Uterus (tissue), 4 donors: ENCODE measurements around the gene CRYL1. TPM values are rescaled to one million over a fixed set of nuclear protein-coding genes. Genes with fewer than 3 reads are reported as not detected.
A peak's percentile ranks its signal among the peaks of the same experiment; 100 is the strongest.

ENCODE experiments used
- DNase-seq, 2 donors: peaks; one replicate each; pipeline ENCODE4 v3.0.0-alpha.2; 2019 to 2020
- H3K27ac ChIP-seq, 2 donors: fragments of 200-600 bp; sonication (generic); 1 replicate in 1 of 2; 2 replicates in 1 of 2; pipeline ENCODE4 v1.5.1; 2016 to 2018
- H3K27me3 ChIP-seq, 2 donors: fragments of 200-600 bp; sonication (generic); one replicate each; pipeline ENCODE4 v1.5.1; 2018 to 2019; ENCODE audit warnings: control low read depth in 1 of 2
- H3K36me3 ChIP-seq, 2 donors: fragments of 200-600 bp; sonication (generic); one replicate each; pipeline ENCODE4 v1.5.1; 2019; ENCODE audit warnings: control low read depth in 1 of 2
- H3K4me1 ChIP-seq, 2 donors: fragments of 200-600 bp; sonication (generic); one replicate each; pipeline ENCODE4 v1.5.1; 2018 to 2019; ENCODE audit warnings: control low read depth in 1 of 2
- H3K4me3 ChIP-seq, 2 donors: fragments of 200-600 bp; sonication (generic); 1 replicate in 1 of 2; 2 replicates in 1 of 2; pipeline ENCODE4 v1.5.1; 2018 to 2019; ENCODE audit warnings: mild to moderate bottlenecking in 1 of 2
- H3K9me3 ChIP-seq, 2 donors: fragments of 200-600 bp; sonication (generic); one replicate each; pipeline ENCODE4 v1.5.1; 2019; ENCODE audit warnings: control low read depth in 1 of 2
- POLR2A ChIP-seq, 2 donors: fragments of 450-650 bp; IDR thresholded peaks; one replicate each; pipeline ENCODE4 v1.6.1; 2016; ENCODE audit warnings: antibody characterized with exemption in 2 of 2, mild to moderate bottlenecking in 1 of 2, moderate library complexity in 1 of 2
- intact Hi-C: fragments of 100-400 bp; cut with DNase I; formaldehyde crosslinking; loops from one replicate; pipeline ENCODE4 v1.15.1; 2023; ENCODE audit warnings: low total_unique reads
- total RNA-seq, 4 donors: library from RNA; depleted of rRNA in 3 of 4; stranded (reverse); fragments of >200 nt in 3 of 4; gene quantifications; one replicate each; pipeline versions ENCODE4 v1.1.0 to v1.2.4, GENCODE V29; 2014 to 2023
- TF ChIP-seq, protein P1 (sequence below), 4 experiments: fragments of 200-600 bp in 2 of 4; fragments of 450-650 bp in 2 of 4; sonication (generic) in 2 of 4; IDR thresholded peaks; one replicate each; pipeline ENCODE4 v1.5.1; 2016 to 2019; ENCODE audit warnings: antibody characterized with exemption in 4 of 4, mild to moderate bottlenecking in 2 of 4, moderate library complexity in 1 of 4
- donor health status: DM: yes; HTN: yes; CAD: no.

The CRYL1 gene
- total RNA-seq, 4 donors from 2014 or later, result 35.6 to 90.4 (median 50.7) TPM

DNA sequence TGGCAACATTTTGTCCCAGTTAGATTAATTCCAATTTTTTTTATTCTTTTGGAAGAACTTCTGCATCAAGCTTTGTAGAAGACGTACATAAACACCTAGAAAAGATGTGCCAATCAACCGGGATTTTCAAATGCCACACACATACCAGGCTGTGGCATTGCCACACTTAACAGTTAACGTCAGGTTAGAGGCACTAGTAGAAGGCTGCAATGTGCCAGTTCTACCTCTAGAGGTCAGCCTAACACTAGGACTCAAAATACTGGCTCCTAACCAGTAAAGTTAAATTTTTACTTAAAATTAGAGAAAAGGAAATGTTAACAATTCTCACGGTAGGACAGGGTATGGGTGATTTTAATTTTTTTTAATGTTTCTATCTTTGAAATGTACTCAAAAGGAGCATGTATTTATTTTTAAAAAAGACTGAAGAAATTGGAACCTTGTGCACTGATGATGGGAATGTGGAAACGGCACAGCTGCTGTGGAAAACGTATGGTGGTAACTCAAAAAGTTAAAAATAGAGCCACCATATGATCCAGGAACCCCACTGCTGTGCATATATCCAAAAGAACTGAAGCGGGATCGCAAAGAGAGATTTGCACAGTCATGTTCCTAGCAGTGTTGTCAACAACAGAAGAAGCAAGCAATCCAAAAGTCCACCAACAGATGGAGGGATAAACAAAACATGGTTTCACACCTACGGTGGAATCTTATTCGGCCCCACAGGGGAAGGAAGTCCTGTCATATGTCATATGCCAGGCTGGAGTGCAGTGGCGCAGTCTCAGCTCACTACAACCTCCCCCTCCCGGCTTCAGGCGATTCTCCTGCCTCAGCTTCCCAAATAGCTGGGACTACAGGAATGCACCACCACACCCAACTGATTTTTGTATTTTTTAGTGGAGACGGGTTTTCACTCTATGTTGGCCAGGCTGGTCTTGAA, 30.3 kb downstream of the CRYL1 start:
- peak; percentile 43 to 68 for DNase-seq
- TF ChIP-seq POLR2A (IDR thresholded peaks at IDR 0.05), result no peak
- TF ChIP-seq, protein P1, sequence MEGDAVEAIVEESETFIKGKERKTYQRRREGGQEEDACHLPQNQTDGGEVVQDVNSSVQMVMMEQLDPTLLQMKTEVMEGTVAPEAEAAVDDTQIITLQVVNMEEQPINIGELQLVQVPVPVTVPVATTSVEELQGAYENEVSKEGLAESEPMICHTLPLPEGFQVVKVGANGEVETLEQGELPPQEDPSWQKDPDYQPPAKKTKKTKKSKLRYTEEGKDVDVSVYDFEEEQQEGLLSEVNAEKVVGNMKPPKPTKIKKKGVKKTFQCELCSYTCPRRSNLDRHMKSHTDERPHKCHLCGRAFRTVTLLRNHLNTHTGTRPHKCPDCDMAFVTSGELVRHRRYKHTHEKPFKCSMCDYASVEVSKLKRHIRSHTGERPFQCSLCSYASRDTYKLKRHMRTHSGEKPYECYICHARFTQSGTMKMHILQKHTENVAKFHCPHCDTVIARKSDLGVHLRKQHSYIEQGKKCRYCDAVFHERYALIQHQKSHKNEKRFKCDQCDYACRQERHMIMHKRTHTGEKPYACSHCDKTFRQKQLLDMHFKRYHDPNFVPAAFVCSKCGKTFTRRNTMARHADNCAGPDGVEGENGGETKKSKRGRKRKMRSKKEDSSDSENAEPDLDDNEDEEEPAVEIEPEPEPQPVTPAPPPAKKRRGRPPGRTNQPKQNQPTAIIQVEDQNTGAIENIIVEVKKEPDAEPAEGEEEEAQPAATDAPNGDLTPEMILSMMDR (IDR thresholded peaks at IDR 0.05), result peak; percentile 89 to 93 (median 91)
- no peak overlapping the region for H3K4me3 ChIP-seq
- H3K9me3 ChIP-seq, result no peaks in the 10 kb centered on the region
- no peaks in the 10 kb centered on the region for H3K27me3 ChIP-seq
- intact Hi-C loops, result loop anchor here (10.0 kb wide), 1 partner anchor 329 kb away; no protein-coding TSS in a partner anchor
- H3K4me1 ChIP-seq, result no peaks in the 10 kb centered on the region
- no peak overlapping the region for H3K27ac ChIP-seq
- H3K36me3 ChIP-seq, result no peaks in the 10 kb centered on the region

DNA sequence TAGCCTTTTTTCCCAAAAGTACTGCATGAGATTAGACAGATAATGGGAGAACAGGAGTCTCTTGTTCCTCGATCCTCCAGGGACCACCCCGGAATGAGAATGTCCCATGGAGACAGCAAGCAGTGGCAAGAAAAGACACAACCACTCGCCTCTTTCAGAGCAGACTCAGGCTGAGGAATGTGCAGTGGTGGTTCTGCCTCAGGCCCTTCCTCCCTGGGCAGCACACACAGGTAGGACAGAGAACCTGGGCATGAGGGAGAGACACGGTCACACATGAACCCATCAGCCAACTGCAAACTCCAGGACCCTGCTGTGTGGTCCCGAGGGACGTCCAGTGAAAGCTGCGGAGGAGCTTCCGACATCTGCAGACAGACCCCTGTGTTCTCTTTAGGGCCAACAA, 31.0 kb downstream of the CRYL1 start:
- Histone ChIP-seq H3K9me3 (no peaks in the 10 kb centered on the region), H3K27ac (no peak overlapping the region), H3K36me3 (no peaks in the 10 kb centered on the region), H3K27me3 (no peaks in the 10 kb centered on the region), H3K4me1 (no peaks in the 10 kb centered on the region), H3K4me3 (no peak overlapping the region)
- DNase-seq, result no peak
- intact Hi-C loops, result loop anchor here (10.0 kb wide), 1 partner anchor 330 kb away; no protein-coding TSS in a partner anchor
- TF ChIP-seq, protein P1 (IDR thresholded peaks at IDR 0.05), result no peak
- no peak for TF ChIP-seq POLR2A (IDR thresholded peaks at IDR 0.05)

DNA sequence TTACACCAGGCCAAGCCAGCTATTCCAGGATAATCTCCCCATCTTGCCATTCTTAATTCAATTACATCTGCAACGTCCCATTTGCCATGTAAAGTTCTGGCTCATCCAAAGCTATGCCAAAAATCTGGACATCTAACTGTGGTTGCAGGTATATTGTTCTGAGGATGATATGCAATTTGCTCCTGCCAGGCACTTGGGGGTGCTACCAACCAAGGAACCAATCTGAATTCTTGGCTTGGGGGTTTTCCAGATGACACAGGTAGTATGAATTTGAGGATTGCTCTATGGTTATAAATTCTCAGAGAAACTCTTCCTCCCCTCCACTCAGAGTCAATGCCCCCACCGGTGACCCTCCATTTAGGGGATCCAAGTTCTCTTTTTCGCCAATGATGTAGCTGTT, 33.0 kb downstream of the CRYL1 start:
- no peak overlapping the region for H3K4me3 ChIP-seq
- no peaks in the 10 kb centered on the region for H3K27me3 ChIP-seq
- intact Hi-C loops, result loop anchor here (10.0 kb wide), 1 partner anchor 332 kb away; no protein-coding TSS in a partner anchor
- H3K27ac ChIP-seq, result no peak overlapping the region
- no peaks in the 10 kb centered on the region for H3K4me1 ChIP-seq
- no peaks in the 10 kb centered on the region for H3K36me3 ChIP-seq
- no peak for TF ChIP-seq POLR2A (IDR thresholded peaks at IDR 0.05)
- TF ChIP-seq, protein P1 (IDR thresholded peaks at IDR 0.05), result no peak
- no peaks in the 10 kb centered on the region for H3K9me3 ChIP-seq
- DNase-seq, result no peak

- intact Hi-C loops, result loop anchor here (10.0 kb wide), 1 partner anchor 333 kb away; no protein-coding TSS in a partner anchor
- no peaks in the 10 kb centered on the region for H3K9me3 ChIP-seq
- TF ChIP-seq, protein P1 (IDR thresholded peaks at IDR 0.05), result no peak
- no peak for TF ChIP-seq POLR2A (IDR thresholded peaks at IDR 0.05)
- no peaks in the 10 kb centered on the region for H3K36me3 ChIP-seq
- H3K27me3 ChIP-seq, result no peaks in the 10 kb centered on the region
- H3K27ac ChIP-seq, result no peak overlapping the region
- H3K4me1 ChIP-seq, result no peaks in the 10 kb centered on the region
- no peak overlapping the region for H3K4me3 ChIP-seq
- no peak for DNase-seq
These were observed 33.7 kb downstream of the CRYL1 start for GRCh38 chr13:20491926-20492435.
